Measurements from ENCODE around the gene IGSF9B. TPM values are rescaled to one million over a fixed set of nuclear protein-coding genes. Genes with fewer than 3 reads are reported as not detected.

The IGSF9B gene
- total RNA-seq, 4 donors from 2014 or later, result 5.2 to 14.5 (median 8.0) TPM

GRCh38 chr11:133860151-133860550 is 96.6 kb downstream of the IGSF9B start:
- 59 to 60% methylated on average over 6 of the region's 6 CpGs for WGBS, 2 donors
- no peak for TF ChIP-seq CTCF (IDR thresholded peaks at IDR 0.05)
- TF ChIP-seq POLR2A (IDR thresholded peaks at IDR 0.05), result no peak
- intact Hi-C loops (cut with DNase I; ENCODE audit: low total_unique reads), result no loop called here
- H3K4me3 ChIP-seq (ENCODE audit: low read depth, poor library complexity, severe bottlenecking), result no peak overlapping the region
- no peak for DNase-seq (ENCODE audit: low spot score in 2 of 2)

Other genes starting within 250 kb of the IGSF9B start
- not detected for gene SPATA19, start 111.5 kb downstream of the IGSF9B start, total RNA-seq
- 10 to 100 TPM; 12.8 to 22.4 (median 15.1) TPM for gene JAM3, start 112.1 kb upstream of the IGSF9B start, total RNA-seq

Data from lower leg skin (tissue), 4 donors.